ENCODE data around the gene CCDC154.
"Not testable (repeated sequence)": the region's sequence is repeated elsewhere in the genome, so short reads cannot be mapped to it uniquely, and the experiment has no call there.

CCDC154 gene

GRCh38 chr16:1471569-1472194 lies 27.3 kb upstream of the CCDC154 start:
- no peak for DNase-seq

GRCh38 chr16:1470481-1471251 lies 26.3 kb upstream of the CCDC154 start:
- DNase-seq, result no peak

- no peak for DNase-seq
These were observed 25.4 kb upstream of the CCDC154 start for GRCh38 chr16:1469693-1470201.

- DNase-seq, result not testable (repeated sequence)
These were observed 24.8 kb upstream of the CCDC154 start for GRCh38 chr16:1469141-1469540.

- no peak for DNase-seq
These were observed 24.1 kb upstream of the CCDC154 start for GRCh38 chr16:1468426-1468810.

- no peak for DNase-seq
These were observed 22.7 kb upstream of the CCDC154 start for GRCh38 chr16:1466968-1467521.

- no peak for DNase-seq
These were observed 21.7 kb upstream of the CCDC154 start for GRCh38 chr16:1466054-1466453.

GRCh38 chr16:1465567-1465915 lies 21.2 kb upstream of the CCDC154 start:
- no peak for DNase-seq

GRCh38 chr16:1464894-1465566 lies 20.7 kb upstream of the CCDC154 start:
- no peak for DNase-seq

- DNase-seq, result no peak
These were observed 20.0 kb upstream of the CCDC154 start for GRCh38 chr16:1464196-1464893.

GRCh38 chr16:1461146-1461545 lies 16.8 kb upstream of the CCDC154 start:
- no peak for DNase-seq

- DNase-seq, result no peak
These were observed 16.3 kb upstream of the CCDC154 start for GRCh38 chr16:1460602-1461138.

- DNase-seq, result no peak
These were observed 15.6 kb upstream of the CCDC154 start for GRCh38 chr16:1459967-1460366.

- DNase-seq, result no peak
These were observed 14.6 kb upstream of the CCDC154 start for GRCh38 chr16:1458977-1459341.

- no peak for DNase-seq
These were observed 14.1 kb upstream of the CCDC154 start for GRCh38 chr16:1458336-1458976.

GRCh38 chr16:1457489-1458245 lies 13.3 kb upstream of the CCDC154 start:
- DNase-seq, result no peak

- no peak for DNase-seq
These were observed 12.6 kb upstream of the CCDC154 start for GRCh38 chr16:1456951-1457350.

- DNase-seq, result no peak
These were observed 11.1 kb upstream of the CCDC154 start for GRCh38 chr16:1455190-1456171.

GRCh38 chr16:1454561-1454960 lies 10.2 kb upstream of the CCDC154 start:
- no peak for DNase-seq

GRCh38 chr16:1453316-1453715 lies 9.0 kb upstream of the CCDC154 start:
- no peak for DNase-seq
